Daoy (cell line): Measurements from ENCODE around the gene MAGI1. TPM values are rescaled to one million over a fixed set of nuclear protein-coding genes. Genes with fewer than 3 reads are reported as not detected.
"Not testable (repeated sequence)": the region's sequence is repeated elsewhere in the genome, so short reads cannot be mapped to it uniquely, and the experiment has no call there.

Experiments
- DNase-seq: peaks from one replicate; pipeline ENCODE4 v3.0.0-alpha.2; 2015; ENCODE audit warnings: low read depth
- total RNA-seq: library from RNA; depleted of rRNA; stranded (reverse); fragments of >200 nt; shearing (Covaris generic); gene quantifications from 2 replicates; pipeline ENCODE4 v1.2.3, GENCODE V29; 2014

MAGI1 gene
- total RNA-seq, 1 experiment from 2014 or later: 7.1 TPM

DNA sequence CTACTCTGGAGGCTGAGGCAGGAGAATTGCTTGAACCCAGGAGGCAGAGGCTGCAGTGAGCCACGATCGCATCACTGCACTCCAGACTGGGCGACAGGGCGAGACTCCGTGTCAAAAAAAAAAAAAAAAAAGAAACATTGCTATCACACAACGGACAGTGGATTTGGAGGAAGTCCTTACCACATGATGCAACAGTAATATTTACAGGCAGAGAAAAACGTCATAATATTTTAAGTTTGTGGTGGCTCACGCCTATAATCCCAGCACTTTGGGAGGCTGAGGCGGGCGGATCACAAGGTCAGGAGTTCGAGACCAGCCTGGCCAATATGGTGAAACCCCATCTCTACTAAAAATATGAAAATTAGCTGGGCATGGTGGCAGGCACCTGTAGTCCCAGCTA, 473.0 kb downstream of the MAGI1 start:
- DNase-seq: not testable (repeated sequence)

GRCh38 chr3:65564483-65564882, 474.2 kb downstream of the MAGI1 start:
- no peak for DNase-seq

- DNase-seq: no peak
These were observed 474.9 kb downstream of the MAGI1 start for GRCh38 chr3:65563861-65564260.

DNA sequence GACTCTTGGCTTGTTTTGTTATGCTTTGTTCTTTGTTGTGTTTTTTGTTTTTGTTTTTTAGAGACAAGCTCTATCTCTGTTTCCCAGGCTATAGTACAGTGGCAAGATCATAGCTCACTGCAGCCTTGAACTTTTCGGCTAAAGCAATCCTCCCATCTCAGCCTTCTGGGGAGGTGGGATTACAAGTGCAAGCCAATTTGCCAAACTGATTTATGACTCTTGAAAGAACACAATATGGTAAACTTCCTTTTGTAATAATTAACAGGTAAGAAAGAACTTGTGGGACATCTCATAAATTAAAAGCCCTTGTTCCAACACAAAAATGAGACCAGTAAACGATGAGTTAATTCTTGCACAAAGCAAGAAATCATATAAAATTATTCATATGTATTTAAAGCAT, 476.3 kb downstream of the MAGI1 start:
- no peak for DNase-seq

DNA sequence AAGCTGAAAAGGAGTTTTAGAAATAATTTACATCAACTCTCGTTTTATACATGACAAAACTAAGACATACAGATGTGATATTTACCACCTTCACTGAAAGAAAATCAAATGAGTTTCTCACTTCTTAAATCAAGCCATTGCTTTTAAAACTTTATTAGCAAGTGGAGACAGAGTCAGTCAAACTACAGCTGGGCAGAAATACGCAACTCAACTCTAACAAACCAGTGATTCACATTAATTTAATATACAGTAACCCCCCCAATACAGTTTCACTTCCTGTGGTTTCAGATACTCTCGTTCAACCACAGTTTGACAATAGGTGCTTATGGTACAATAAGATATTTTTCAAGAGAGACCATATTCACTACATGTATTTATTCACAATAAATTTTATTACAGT, 477.1 kb downstream of the MAGI1 start:
- no peak for DNase-seq

GRCh38 chr3:65560901-65561300, 477.8 kb downstream of the MAGI1 start:
- DNase-seq: no peak

DNA sequence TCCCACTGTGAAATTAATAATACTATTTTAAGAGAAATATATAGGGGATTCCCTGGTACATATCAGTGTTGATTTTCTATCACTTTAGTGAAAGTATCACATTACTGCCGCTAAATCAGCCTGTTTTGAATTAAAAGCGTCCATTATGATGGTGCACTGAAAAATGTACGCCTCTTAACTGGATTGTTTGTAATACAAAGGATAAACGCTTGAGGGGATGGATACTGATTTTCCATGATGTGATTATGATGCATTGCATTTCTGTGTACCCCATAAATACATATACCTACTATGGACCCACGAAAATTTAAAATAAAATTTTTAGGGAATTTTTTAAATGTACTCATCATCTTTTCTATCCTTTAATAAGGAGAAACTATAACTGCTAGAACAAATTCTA, 478.6 kb downstream of the MAGI1 start:
- DNase-seq: no peak

GRCh38 chr3:65559643-65560042, 479.1 kb downstream of the MAGI1 start:
- no peak for DNase-seq

DNA sequence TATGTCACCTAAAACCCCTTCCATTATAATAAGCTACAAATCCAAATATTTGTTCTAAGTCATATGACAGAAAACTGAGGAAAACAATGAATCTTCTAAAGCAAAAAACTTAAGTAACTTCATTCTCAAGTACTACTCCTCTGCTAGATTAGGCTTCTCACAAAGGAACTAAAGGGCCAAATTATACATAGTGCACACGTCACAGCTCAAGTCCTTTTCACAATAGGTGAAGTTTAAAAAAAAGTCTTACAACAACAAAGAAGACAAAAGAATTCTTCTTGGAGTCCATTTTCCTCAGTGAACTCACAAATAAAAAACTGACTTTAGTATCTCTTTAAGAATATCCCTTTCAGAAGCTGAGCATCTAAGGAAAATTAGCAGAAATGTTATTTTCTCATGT, 479.9 kb downstream of the MAGI1 start:
- DNase-seq: no peak

GRCh38 chr3:65557899-65558564, 480.7 kb downstream of the MAGI1 start:
- DNase-seq: no peak

DNA sequence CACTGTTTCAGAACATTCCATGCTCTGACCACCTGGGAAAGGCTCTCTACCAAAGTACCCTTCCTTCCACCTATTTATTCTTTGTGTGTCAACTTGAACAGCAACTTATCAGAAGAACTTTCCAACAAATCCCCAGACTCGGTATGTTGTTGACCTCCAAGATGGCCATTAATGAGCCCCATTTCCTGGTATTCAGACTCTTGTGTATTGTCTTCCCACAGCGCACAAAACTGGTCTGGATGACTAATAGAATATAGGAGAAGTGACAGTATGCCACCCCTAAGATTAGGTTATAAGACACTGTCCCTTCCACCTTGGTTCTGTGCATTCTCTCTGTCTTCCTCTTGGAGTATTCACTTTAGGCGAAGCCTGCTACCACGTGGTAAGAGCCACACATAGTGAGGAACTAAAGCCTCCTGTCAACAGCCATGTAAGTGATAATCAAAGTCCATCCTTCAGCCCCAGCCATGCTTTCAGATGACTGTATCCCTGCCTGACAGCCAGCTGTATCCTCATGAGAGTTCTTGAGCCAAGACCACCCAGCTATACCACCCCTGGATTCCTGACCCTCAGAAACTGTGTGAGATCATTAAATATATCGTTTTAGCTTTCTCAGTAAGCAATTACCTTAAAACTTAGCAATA, 481.7 kb downstream of the MAGI1 start:
- DNase-seq: no peak

GRCh38 chr3:65552434-65552833, 486.3 kb downstream of the MAGI1 start:
- no peak for DNase-seq

- no peak for DNase-seq
These were observed 486.8 kb downstream of the MAGI1 start for GRCh38 chr3:65551945-65552344.

- no peak for DNase-seq
These were observed 488.6 kb downstream of the MAGI1 start for GRCh38 chr3:65550137-65550536.

GRCh38 chr3:65549626-65549959, 489.1 kb downstream of the MAGI1 start:
- DNase-seq: no peak

- DNase-seq: peak; percentile 11
These were observed 489.7 kb downstream of the MAGI1 start for GRCh38 chr3:65548848-65549625.

- no peak for DNase-seq
These were observed 493.3 kb downstream of the MAGI1 start for GRCh38 chr3:65545429-65545828.

DNA sequence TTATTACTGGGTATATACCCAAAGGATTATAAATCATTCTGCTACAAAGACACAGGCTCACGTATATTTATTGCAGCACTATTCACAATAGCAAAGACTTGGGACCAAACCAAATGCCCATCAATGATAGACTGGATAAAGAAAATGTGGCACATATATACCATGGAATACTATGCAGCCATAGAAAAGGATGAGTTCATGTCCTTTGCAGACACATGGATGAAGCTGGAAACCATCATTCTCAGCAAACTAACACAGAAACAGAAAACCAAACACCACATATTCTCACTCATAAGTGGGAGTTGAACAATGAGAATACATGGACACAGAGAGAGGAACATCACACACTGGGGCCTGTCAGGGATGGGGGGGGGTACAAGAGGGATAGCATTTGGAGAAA, 495.3 kb downstream of the MAGI1 start:
- not testable (repeated sequence) for DNase-seq

DNA sequence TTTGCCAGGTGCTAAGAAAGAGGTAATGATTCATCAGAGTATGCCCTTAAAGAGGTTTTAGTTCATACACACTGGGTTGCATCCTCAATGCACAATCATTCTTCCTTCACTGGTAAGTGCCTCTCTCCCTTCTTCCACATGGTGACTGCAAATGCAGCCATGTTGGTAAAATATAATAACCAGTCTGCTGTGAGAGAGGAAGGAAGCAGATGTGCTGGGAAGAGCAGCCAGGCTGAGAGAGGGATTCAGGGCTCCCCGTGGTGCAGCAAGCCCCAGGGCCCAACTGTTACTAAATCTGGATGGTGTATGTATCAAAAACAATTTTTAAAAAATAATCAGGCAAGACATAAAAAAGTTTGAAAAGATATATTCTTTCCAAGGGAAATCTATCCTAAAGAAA, 498.1 kb downstream of the MAGI1 start:
- DNase-seq: no peak

- no peak for DNase-seq
These were observed 499.1 kb downstream of the MAGI1 start for GRCh38 chr3:65539616-65540015.

DNA sequence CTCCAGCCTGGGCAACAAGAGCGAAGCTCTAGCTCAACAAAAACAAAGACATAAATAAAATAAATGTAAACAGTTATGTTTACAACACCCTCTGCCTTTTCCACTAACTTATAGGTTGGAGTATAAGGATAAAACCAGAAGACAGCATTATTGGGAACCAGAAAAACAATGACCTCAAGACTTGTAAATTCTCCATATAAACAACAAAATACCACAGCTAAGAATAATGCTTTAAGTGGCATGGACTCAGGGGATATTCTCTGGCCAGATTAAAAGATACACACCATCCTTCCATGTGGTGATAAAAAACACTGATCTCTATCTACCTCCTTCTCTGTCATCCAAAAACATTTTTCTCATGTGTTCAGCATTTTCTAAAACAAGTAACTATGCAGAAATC, 500.6 kb downstream of the MAGI1 start:
- no peak for DNase-seq

GRCh38 chr3:65537109-65537508, 501.6 kb downstream of the MAGI1 start:
- DNase-seq: no peak

GRCh38 chr3:65535260-65535659, 503.5 kb downstream of the MAGI1 start:
- no peak for DNase-seq
